GM11168 (cell line): ENCODE measurements around the gene PTGR1.
"Not testable (repeated sequence)": the region's sequence is repeated elsewhere in the genome, so short reads cannot be mapped to it uniquely, and the experiment has no call there.

ENCODE experiments used
- in situ Hi-C: fragments of 300-500 bp; cut with MboI; formaldehyde crosslinking; loops from one replicate; pipeline ENCODE4 v1.12.0; 2022; ENCODE audit warnings: low sequenced_read_pairs; ENCODE audit not compliant: unreplicated experiment

PTGR1 gene

DNA sequence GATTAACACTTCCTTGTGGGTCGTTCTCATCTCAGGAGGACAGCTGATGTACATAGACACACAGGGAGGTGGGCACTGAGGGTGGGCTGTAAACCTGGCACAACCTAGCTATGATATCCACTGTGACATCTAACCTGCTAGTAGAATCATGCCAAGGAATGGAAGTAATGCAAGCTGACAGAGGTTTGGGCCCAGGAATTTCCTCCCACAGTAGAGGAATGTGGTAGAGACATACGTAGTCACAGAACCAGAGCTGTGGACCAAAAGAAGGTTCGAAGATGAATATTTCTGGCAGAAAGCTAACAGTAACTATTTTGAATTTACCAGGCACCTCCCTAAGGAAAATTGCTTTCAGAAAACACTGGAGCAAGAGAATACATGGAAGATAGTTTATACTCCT lies 16.5 kb upstream of the PTGR1 start:
- in situ Hi-C loops, result no loop called here

DNA sequence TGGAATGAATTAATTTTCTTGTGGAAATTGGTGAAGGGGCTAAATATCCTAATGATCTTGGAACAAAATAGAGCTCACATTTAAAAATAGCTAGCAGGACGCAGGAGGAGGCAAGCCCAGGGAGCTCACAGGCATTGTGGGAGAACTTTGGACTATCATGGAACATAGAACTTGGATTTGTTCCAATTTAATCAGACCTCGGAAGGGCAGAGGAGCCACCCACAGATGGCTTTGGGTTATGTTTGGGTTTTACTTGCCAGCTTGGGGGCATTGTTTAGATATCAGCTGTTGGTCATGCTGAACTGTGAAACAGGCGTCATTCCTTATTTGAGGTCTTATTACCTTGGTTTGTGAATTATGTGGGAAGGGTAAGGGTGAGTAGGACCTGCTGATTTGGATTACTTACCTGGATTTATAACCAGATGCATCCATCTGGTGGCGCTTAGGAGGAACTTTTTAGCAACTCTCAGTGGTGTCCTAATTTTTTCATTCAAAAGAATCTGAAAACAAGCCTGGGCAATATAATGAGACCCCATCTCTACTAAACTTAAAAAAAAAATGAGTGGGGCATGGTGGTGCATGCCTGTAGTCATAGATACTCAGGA lies 14.1 kb upstream of the PTGR1 start:
- in situ Hi-C loops, result no loop called here

DNA sequence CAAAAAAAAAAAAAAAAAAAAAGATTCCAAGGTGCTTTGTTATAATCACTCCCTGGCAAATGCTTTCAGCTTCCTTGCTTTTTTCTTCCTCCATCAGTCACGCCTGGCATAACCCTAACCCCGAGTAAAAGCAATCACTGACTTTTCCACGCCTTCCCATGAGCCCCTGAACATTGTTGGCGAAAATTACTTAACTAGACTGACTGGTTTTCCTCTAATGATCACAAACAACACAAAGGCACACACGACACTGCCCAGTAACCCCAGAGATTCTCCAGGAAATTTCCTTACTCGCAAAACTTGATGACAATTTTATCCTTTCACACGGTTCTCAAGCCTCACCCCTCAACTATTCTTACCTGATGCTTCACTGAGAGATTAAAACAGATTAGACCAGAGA lies 11.4 kb upstream of the PTGR1 start:
- in situ Hi-C loops, result no loop called here

DNA sequence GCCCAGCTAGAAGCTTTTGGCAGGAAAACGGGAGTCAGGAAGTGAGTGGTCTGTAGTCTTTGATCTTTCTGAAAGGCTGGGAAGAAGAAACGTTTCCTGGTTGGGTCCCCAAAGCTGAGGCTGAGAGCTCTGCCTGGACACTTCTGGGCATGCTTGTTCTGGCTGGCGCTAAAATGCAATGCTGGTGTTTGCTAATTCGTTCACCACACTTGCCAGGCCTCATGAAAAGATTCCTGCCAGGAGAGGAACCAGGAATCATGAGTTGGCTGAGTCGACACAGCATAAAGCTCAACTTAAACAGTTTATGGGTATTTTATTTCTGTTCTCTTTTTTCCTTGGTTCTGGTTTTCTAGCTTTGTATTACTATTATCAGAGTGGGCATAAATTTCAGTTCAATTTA lies 10.7 kb upstream of the PTGR1 start:
- in situ Hi-C loops, result no loop called here

DNA sequence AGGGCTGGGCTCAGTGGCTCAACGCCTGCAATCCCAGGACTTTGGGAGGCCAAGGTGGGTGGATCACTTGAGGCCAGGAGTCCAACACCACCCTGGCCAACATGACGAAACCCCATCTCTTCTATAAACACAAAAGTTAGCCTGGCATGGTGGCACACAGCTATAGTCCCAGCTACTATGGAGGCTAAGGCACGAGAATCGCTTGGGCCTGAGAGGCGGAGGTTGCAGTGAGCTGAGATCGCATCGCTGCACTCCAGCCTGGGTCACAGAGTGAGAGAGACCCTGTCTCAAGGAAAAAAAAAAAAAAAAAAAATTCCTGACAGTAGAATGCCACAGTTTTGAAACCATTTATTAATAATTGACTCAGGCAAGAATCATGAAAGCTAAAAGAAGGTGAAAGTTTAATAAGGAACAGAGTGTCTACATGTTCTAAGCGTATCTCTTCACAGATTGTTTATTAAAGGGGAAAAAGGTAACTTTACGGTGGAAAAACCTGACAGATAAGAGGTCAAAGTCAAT lies 5.7 kb upstream of the PTGR1 start:
- in situ Hi-C loops, result no loop called here

DNA sequence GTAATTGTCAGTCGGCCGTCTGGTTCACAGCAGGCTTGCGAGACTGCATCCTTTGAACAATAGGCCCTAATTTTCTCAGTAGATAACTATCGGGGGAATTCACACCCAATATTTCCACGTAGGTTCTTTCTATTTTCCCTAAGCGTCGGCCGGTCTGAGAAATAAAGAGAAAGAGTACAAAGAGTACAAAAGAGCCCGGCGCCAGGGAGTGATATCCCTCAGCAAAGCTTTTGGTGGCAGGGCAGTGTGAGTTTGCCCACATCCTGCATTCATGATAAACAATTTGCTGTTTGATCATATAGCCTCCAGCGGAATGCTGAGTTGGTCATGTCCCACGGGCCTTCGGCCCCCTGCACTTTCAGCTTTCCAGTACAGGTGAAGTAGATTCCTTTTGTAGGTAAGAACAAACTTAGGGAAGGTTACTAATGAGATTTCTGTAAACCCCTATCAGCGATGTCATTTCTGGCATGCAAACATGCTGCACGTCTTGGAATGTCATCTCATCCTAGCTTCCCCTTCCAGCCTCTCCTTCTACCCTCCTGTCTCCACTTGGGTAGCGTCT lies 4.7 kb upstream of the PTGR1 start:
- in situ Hi-C loops, result no loop called here

DNA sequence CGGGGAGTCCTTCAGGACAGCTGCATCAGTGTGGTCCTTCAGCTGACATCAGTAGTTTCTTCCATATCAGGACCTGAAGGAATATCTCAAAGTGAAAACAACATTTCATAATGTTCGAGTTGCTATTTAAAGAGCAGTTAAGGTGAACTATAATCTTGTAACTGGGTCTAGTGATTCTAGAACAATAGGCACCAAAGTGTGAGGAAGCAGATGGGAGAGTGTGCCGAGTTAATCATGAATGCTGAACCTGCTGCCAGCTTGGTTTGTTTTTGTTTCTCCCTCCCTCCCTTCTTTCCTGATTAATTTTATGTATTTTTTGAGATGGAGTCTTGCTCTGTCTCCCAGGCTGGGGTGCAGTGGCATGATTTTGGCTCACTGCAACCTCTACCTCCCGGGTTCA lies 3.6 kb upstream of the PTGR1 start:
- in situ Hi-C loops, result no loop called here

DNA sequence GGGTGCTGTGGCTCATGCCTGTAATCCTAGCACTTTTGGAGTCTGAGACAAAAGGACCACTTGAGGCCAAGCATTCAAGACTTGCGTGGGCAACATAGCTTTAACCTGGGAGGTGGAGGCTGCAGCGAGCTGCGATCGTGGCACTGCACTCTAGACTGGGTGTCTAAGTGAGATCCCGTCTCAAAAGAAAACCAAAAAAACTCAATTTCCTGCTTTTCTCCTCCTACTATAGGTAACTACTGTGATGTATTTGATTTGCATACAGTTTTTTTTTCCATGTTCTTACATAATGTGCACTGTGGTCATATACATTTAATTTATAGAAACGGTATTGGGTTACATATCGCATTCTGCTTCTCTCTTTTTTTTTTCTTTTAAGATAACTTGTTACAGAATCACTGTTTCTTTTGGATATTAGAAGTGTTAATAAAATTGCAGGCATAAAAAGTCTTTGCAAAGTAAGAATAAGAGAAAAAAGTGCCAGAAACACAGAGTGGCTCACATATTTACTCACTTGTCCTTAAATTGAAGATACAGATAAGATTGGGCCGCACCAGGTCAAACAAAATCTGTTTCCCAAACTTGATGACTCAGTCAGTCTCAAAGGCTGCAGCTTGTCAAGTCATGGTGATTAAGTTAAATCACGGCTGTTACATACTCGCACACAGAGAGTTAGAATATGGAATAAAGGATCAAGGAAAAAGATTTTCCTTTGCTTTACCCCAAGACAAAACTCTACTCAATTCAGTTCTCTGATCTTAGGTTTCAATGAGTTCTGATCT lies 2.0 kb upstream of the PTGR1 start:
- in situ Hi-C loops, result no loop called here

DNA sequence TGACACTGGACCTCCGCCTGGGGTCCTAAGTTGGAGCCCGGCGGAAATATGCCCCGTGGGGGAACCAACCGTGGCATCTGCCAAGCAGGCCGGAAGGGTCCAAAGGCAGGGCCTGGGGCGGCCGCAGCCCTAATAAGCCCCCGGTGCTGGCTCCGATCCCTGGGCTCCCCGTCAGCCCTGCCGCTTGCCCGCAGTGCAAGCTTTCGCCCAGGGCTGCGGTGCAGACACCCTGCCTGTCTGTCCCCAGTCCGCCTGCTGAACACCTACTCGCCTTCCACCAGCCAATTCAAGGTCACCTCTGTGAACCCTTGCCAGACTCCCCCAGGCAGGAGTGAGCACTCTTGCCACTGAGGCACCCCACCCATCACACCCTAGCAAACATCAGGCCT lies 502 bp upstream of the PTGR1 start:
- in situ Hi-C loops, result no loop called here

DNA sequence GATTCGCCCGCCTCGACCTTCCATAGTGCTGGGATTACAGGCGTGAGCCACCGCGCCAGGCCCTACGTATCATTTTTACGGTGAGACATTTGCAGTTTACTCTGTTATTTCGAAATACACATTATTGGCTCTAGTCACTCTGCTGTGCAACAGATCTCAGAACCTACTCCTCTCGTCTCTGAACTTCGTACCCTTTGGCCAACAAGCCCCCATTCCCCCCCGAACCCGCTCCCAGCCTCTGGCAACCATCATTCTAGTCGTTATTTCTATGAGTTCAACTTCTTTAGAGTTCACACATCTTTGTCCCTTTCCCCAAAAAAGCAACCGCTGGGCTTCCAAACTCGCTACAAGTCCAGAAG lies 735 bp downstream of the PTGR1 start:
- in situ Hi-C loops, result no loop called here

DNA sequence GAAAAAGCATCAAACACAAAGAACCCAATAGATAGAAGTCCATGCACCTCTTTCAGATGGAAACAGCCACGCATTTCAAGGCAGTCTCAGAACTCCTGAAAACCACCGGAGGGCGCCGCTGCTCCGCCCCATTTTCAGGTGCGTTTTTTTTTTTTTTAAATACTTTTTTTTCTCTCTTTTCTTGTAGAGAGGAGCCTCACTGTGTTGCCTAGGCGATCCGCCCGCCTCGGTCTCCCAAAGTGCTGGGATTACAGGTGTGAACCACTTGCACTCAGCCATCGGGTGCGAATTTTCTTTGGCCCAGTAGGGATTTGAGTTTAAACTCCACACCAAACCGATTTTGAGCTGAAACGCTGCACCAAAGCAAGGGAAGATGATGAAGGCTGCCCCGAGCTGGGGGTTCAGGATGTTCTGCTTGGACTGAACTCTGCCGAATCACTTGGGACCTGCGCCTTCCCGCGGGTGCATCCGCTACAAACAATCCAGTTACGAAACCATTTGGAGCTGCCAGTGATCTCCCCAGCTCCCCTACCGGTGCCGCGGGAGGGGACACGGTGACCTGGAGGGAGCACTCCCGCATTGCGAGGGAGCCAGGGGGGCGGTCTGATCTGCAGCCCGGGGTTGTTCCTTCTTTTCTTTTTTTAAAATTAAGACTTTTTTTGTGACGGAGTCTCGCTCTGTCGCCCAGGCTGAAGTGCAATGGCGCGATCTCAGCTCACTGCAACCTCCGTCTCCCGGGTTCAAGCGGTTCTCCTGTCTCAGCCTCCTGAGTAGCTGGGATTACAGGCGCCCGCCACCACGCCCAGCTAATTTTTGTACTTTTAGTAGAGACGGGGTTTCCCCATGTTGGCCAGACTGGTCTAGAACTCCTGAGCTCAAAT lies 1.4 kb downstream of the PTGR1 start:
- in situ Hi-C loops, result no loop called here

DNA sequence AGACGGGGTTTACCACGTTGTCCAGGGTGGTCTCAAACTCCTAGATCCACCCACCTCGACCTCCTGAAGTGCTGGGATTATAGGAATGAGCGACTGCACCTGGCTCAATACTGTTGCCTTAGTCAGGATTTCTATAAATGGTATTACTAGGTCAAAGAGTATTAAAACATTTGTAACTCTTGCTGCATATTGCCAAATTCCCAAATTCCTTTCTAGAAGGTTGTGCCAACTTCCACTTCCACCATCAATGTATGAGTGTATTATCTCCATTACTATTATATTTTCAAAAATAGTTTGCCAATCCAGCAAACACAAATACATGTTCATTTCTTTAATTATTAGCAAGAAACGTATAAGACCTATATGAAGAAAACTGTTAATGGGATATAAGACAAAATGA lies 10.6 kb downstream of the PTGR1 start:
- in situ Hi-C loops, result no loop called here

DNA sequence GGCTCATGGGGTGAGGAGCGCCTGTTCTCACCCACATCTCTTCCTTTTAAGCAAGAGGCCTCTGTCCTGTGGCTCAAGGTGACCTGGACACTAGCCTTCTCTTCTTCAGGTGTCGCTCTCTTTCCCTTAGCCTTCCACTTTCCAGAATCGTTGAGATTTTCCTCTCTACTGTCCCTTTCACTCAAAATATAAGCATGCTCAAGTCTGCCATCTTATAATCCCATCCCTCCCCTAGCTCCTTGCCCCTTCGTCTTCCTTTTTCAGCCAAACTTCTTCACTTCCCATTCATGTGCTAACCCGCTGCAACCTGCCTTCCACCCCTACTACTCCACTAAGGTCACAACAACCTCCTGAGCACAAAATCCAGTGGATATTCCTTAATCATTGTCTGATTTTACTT lies 13.1 kb downstream of the PTGR1 start:
- in situ Hi-C loops, result no loop called here

DNA sequence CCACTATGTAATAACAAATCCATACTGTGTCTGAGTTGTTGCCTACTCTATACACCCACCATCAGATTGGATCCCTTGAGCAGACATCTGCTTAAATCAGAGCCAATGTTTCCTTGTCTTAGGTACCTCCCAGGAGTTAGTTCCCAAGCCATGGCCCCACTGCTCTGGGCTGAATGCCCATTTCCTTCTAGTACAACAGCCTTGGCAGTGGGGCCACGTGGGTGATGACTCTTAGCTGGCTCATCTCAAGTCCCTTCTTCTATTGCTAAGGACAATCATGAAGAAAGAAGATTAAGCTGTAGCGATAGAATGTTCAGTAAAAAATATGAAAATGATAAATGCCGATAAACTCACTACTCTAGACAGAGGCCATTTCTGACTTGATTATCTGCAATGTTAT lies 16.6 kb downstream of the PTGR1 start:
- in situ Hi-C loops, result no loop called here

DNA sequence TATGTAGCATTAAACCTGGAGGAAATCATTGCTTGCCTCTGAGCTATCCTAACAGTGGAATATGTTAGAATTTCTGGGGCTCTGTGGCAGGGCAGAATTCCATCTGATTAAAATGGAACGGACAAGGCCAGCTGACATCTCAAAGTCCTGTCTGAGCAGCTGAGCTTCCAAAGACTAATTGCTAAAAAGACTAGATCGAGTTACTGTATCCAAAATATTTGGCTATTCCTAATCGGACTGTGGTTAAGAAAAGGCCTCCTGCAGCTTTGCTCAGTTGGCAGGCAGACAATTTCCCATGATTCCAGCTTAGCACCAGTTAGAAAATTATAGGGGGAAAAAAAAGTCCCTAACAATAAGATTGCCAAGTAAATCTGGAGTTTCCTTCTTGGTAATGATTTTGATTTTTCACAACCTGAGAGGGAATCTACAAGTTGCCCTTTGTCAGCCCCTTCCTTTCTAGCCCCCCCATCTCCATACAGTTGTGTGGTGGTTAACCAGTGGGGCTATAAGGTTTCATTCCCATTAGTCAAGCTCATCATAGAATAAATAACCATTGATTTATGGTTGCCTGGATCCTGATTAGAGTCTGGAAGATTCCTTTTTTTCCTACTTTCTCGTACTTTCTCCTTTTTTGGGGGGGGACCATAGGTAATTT lies 26.4 kb downstream of the PTGR1 start:
- in situ Hi-C loops, result no loop called here

DNA sequence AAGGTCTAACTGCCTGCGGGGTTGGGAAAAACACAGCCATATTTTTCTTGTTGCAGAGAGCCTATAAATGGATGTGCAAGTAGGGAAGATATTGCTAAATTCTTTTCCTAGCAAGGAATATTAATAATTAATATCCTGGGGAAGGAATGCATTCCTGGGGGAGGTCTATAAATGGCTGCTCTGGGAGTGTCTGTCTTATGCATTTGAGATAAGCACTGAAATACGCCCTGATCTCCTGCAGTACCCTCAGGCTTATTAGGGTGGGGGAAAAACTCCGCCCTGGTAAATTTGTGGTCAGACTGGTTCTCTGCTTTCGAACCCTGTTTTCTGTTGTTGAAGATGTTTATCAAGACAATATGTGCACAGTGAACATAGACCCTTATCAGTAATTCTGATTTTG lies 31.3 kb downstream of the PTGR1 start:
- in situ Hi-C loops, result not testable (repeated sequence)

DNA sequence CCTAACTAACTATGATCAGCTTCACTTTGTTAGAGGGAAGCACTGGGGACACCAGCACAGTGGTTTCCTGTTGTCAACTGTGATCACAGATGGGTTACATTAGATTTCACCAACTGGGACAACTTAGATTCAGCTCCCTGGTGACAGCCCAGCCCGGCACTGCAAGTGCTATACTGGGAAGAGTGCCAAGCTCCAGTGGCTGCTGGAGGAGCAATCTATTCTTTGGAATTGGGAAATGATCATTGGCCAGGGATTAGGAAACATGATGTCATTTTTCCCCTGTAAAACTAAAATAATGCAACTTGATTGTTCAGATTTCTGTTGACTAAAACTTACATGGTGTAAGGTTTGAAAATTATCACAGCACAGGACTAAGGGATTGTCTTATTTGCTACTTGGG lies 33.2 kb downstream of the PTGR1 start:
- in situ Hi-C loops, result no loop called here

DNA sequence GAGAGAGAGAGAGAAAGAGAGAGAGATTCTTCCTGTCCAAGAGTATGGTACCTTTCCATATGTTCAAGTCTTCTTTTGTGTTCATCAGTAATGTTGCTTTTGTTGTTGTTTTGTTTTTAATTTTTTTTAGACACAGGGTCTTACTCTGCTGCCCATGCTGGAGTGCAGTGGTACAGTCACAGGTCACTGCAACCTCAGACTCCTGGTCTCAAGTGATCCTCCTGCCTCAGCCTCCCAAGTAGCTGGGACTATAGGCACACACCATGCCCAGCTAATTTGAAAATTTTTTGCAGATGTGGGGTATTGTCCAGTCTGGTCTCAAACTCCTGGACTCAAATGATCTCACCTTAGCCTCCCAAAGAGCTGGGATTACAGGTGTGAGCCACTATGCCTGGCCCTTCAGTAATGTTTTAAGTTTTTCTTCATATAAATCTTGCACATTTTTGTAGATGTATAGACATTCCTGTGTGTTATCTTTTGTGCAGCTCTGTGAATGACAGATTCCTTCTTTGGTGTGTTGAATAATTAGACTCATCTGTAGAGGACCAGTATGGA lies 38.2 kb downstream of the PTGR1 start:
- in situ Hi-C loops, result no loop called here

DNA sequence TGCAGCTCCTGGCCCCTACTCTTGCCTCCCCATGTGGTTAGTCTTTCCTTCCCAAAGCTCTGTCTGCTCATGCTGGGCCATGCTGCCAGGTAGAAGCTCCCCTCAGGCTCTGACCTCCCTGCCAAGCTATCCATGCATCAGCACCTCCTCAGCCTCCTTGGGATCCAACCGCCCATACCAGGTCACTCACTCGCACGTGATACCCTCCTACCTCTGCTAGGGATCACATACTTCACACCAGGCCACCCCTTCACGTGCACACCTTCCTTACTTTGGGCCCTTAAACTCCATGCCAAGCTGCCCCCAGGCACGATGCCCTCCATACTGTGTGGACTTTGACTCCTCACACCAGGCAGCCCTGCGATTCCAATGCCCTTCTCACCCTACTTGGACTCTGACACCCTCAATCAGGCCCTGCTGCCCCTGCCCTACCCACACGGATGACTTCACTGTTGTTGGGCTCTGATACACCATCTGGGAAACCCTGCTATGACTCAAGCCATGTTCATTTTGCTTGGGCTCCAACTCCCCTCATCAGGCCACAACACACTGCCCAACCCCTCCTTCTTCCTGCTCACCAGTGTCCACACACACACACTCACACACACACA lies 40.3 kb downstream of the PTGR1 start:
- in situ Hi-C loops, result no loop called here

DNA sequence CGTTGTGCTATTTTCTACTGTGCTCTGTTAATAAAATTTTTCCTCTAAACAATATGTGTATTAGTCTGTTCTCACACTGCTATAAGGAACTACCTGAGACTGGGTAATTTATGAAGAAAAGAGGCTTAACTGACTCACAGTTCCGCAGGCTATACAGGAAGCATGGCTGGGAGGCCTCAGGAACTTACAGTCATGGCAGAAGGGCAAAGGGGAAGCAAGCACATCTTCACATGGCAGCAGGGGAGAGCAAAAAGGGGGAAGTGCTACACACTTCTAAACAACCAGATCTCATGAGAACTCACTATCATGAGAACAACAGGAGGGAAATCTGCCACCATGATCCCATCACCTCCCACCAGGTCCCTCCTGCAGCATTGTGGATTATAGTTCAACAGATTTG lies 44.0 kb downstream of the PTGR1 start:
- in situ Hi-C loops, result not testable (repeated sequence)
